Measurements from ENCODE around the gene FGD5.

The FGD5 gene

DNA sequence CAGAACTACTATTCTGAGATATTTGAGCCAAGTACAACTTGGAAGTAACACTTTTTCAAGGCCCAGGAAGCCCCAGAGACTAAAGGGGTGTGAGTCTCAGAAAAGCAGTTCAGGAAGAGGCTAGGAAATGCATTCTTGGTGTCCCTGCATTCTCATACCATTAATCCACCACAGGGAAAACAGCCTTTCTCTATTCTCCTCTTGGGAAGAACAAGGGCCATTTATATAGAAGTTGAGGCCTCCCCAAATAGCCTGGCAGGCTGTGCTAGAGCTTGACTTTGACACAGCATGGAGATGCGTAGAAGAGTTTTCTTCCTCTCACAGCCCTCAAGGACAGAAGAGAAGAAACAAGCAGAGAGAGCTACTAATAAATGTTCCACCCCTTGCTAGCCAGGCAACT lies 123.1 kb downstream of the FGD5 start:
- no peak for DNase-seq

- no peak for DNase-seq
Measured at GRCh38 chr3:14943042-14943441, 124.3 kb downstream of the FGD5 start.

- no peak for DNase-seq
Measured at GRCh38 chr3:14946236-14946635, 127.5 kb downstream of the FGD5 start.

- no peak for DNase-seq
Measured at GRCh38 chr3:14946739-14947099, 128.0 kb downstream of the FGD5 start.

DNA sequence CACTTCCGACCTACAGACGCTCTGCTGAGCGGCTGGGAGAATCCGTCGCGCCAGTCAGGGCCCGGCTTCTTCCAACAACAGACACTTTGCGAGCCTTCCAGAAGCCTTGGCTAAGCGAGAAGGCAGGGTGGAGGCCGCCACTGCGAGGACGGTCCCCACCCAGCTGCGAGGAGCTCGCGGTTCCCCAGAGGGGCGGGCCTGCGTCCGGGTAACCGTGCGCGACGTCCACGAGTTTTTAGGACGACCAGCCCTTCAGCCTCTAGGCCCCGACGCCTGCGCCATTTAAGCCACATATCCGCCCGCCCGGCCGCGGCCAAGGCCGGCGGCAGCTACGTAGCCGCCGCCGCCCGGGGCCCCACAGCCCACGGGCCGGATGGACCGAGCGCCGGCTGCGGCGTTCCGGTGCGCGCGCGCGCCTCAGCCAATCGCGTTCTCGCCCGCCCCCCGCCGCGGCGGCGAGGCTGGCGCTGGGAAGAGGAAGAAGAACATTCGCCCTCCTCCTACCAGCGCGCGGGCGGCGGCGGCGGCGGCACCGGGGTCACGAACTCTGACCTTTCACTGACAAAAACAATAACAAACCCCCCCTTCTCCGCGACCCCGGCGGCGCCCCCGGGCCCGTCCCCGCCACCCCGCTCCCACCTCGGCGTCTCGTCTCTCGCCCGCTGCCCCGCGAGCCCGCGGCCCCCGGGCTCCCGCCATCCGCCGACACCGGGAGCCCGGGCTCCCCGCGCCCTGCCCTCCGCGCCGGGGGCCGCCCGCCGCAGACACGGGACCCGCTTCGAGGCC lies 128.5 kb downstream of the FGD5 start, which contains the start of gene NR2C2:
Gene NR2C2 (plus strand): TSS at position 484 of the 786 bp plus-strand sequence. CDS start 56,332 bp downstream, outside the sequence.
- no peak for DNase-seq

DNA sequence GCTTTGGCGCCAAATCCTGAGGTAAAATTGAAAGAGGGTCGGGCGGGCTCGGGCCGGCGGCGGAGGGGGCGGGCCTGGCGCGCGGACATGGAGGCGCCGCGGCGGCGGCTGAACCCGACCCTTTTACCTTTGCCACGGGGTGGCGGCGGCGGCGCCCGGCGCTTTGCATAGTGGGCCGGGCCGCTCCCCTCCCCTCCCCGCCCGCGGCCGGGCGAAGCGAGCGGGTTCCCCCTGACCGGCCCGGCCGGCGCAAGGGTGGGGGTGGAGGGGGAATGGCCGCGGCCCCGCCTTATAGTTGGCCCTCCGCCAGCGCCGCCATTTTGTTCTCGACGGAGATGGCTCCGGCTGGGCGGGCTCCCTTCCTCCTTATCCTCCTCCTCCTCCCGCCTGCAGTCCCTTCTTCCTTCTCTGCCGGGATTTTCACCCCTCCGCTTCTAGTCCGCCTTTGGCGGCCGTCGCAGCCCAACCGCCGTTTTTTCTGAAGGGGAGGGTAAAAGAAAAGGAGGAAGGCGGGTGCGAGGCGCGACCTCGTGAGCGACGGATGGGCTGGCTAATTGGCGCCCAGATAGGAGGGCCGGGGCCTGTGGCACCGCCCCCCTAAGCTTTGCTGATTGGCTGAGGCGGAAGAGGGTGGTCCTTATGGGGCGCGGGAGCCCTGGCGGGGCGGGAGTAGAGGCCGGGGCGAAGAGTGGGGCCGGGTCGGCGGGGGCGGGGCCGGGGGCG lies 129.3 kb downstream of the FGD5 start:
- peak; percentile 38 for DNase-seq

- DNase-seq, result no peak
Measured at GRCh38 chr3:14948609-14949038, 129.9 kb downstream of the FGD5 start.

DNA sequence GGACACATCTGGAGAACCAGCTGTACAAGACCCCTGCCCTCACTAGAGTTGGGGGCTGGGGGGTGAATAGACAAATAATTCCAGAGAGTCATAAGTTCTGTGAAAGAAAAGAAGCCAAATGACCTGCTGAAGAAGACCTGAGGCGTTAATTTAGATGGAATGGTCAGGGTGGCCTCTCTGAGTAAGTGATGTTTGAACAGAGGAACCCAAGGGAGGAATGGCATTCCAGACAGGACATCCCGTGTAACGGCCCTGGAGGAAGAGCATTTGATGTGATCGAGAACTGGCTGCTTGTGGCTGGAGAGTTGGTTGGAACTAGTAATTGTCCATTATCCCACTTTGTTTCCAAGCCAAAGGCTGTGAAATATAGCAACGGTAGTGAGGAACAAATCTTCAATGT lies 130.4 kb downstream of the FGD5 start:
- no peak for DNase-seq

DNA sequence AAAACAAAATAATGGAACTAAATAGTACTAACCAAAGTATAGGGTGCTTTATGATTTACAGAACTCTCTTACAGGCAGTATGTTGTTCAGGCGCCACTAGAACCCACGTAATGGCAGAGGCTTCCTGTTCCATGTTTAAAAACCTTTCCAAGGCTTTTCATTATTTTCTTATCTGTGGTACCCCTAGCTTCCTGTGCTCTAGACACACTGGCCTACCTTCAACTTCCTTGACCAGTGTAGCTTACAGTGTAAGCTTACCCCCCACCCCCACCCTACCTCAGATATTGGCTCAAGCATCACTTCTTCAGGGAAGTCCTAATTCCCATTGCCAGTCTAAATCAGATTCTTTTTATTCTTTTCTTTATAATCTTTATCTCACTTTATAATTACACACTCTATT lies 131.5 kb downstream of the FGD5 start:
- DNase-seq, result no peak

GRCh38 chr3:14957153-14957552 lies 138.4 kb downstream of the FGD5 start:
- no peak for DNase-seq

GRCh38 chr3:14957925-14958324 lies 139.2 kb downstream of the FGD5 start:
- DNase-seq, result no peak

DNA sequence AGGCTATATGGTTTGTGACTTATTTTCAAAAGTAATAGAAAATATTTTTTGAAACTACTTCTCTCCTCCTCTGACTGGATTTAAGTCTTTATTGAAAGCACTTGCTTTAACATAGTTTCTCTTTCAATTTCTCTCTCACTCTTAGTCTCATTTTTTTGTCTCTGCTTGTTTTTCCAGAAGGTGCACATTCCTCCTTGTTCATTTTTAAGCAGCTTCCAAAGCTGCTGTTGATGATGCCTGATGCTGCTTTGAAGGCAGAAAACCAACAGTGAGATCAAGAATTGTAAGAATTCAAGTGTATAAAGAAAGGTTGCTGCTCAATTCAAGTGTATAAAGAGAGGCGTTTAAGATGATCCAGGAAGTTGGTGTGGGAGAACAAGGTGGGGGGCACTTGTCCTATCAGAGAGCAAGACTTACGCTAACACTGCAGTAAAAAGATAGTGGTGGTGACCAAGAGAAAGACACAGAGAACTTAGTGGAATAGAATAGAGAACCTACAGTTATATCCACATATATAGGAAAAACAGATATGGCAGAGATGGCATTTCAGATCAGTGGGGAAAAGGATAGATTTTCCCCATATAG lies 140.7 kb downstream of the FGD5 start:
- no peak for DNase-seq

GRCh38 chr3:14962762-14963161 lies 144.0 kb downstream of the FGD5 start:
- no peak for DNase-seq

DNA sequence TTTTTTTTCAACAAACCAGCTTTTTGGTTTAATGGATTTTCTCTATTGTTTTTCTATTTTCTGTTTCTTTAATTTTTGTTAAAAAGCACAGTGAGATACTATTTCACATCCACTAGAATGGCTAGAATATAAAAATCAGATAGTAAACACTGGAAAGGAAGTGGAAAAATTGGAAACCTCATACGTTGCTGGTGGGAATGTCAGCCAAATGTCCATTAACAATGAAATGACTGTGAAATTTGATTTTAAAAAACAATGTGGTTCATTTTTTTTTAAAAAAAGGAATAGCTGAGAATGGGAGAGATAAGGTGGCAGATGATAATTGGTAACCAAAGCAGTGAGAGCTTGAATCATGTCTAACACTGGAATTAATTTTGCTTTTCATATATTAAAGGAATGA lies 148.5 kb downstream of the FGD5 start:
- no peak for DNase-seq

- no peak for DNase-seq
Measured at GRCh38 chr3:14969671-14970070, 150.9 kb downstream of the FGD5 start.

DNA sequence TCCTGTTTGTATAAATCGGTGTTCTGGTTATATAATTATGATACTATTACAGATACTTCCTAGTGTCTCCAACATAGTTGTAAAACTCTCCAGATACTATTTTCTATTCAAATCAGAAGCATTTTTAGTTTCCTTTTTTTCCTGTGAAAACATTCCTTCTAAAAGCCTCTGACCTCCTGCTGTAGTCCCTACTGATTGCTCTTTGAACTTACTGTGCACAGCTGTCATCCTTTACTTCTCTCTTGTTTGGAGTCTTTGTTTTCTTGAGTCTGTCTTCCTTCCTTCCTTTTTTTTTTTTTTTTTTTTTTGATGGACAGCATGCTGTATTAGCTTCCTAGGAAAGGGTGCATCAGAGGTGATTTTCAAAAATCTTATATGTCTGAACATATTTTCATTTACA lies 157.6 kb downstream of the FGD5 start:
- no peak for DNase-seq

DNA sequence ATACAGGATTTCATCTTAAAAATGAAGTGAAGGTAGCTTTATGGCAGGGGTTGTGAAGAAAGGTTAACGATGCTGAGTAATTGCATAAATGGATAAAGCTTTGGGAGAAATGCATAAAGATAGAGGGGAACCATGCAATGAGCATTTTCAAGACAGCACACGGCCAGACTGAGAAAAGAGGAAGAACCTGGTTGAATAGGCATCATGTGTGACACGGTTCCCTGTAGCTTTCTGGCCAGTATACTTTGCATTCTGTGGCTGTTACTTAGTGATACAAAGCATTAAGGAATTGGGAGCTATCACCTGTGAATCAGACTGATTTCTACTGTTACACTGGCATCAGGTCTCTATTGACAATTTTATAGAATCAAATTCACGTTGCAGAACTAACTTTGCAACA lies 161.9 kb downstream of the FGD5 start:
- no peak for DNase-seq
